Lower leg skin (tissue), 4 donors: ENCODE data around the gene WDR20. TPM values are rescaled to one million over a fixed set of nuclear protein-coding genes. Genes with fewer than 3 reads are reported as not detected.

Experiments
- DNase-seq, 2 donors: peaks; one replicate each; pipeline ENCODE4 v3.0.0-alpha.2; 2019; ENCODE audit warnings: low spot score in 2 of 2
- H3K4me3 ChIP-seq: fragments of 200-600 bp; sonication (generic); 2 replicates; pipeline ENCODE4 v1.5.1; 2017; ENCODE audit warnings: mild to moderate bottlenecking, low read depth; ENCODE audit not compliant: poor library complexity, severe bottlenecking
- CTCF ChIP-seq, 3 donors: fragments of 450-650 bp; IDR thresholded peaks; one replicate each; pipeline ENCODE4 v1.5.1; 2016; ENCODE audit warnings: antibody characterized with exemption in 3 of 3, mild to moderate bottlenecking in 3 of 3, moderate library complexity in 2 of 3
- POLR2A ChIP-seq, 2 donors: fragments of 450-650 bp; IDR thresholded peaks; one replicate each; pipeline ENCODE4 v1.6.1; 2016 to 2017; ENCODE audit warnings: antibody characterized with exemption in 2 of 2, mild to moderate bottlenecking in 1 of 2, moderate library complexity in 1 of 2
- WGBS, 2 donors: methylation state at CpG; one replicate each; pipeline ENCODE4 v1.1.5; 2018; 5-methylcytosine and 5-hydroxymethylcytosine counted together
- intact Hi-C: fragments of 100-400 bp; cut with DNase I; formaldehyde crosslinking; loops from one replicate; pipeline ENCODE4 v1.15.0; 2023; ENCODE audit warnings: low total_unique reads
- total RNA-seq, 4 donors: library from RNA; depleted of rRNA; stranded (reverse); fragments of >200 nt; gene quantifications; one replicate each; pipeline ENCODE4 v1.1.0, GENCODE V29; 2016

WDR20 gene
- total RNA-seq, 4 donors from 2014 or later, result 33.7 to 50.8 (median 41.3) TPM

GRCh38 chr14:102184316-102185035 is 44.8 kb downstream of the WDR20 start:
- WGBS, 2 donors, result 89 to 90% methylated on average over 14 of the region's 14 CpGs
- DNase-seq, result no peak
- intact Hi-C loops, result no loop called here
- TF ChIP-seq POLR2A (IDR thresholded peaks at IDR 0.05) (no peak), CTCF (IDR thresholded peaks at IDR 0.05) (no peak)
- no peak overlapping the region for H3K4me3 ChIP-seq

- DNase-seq, result no peak
- no peak overlapping the region for H3K4me3 ChIP-seq
- intact Hi-C loops, result no loop called here
- WGBS, 2 donors, result 87 to 92% methylated on average over 8 of the region's 8 CpGs
- TF ChIP-seq CTCF (IDR thresholded peaks at IDR 0.05) (no peak), POLR2A (IDR thresholded peaks at IDR 0.05) (no peak)
Observed at GRCh38 chr14:102185360-102185759, 45.7 kb downstream of the WDR20 start.

- peak in 1 of 2 donors; percentile 34 for DNase-seq
- WGBS, 2 donors, result 24 to 31% methylated on average over 3 of the region's 3 CpGs
- H3K4me3 ChIP-seq, result no peak overlapping the region
- intact Hi-C loops, result no loop called here
- TF ChIP-seq CTCF (IDR thresholded peaks at IDR 0.05) (no peak), POLR2A (IDR thresholded peaks at IDR 0.05) (no peak)
Observed at GRCh38 chr14:102187044-102187443, 47.3 kb downstream of the WDR20 start.

- DNase-seq, result no peak
- H3K4me3 ChIP-seq, result no peak overlapping the region
- TF ChIP-seq CTCF (IDR thresholded peaks at IDR 0.05), result no peak
- WGBS, 2 donors, result 26% methylated on average over 4 of the region's 4 CpGs
- intact Hi-C loops, result no loop called here
Observed at GRCh38 chr14:102187568-102188001, 47.9 kb downstream of the WDR20 start.

GRCh38 chr14:102188187-102188586 is 48.5 kb downstream of the WDR20 start:
- intact Hi-C loops, result no loop called here
- 82 to 100% methylated on average over 1 of the region's 1 CpG for WGBS, 2 donors

More at GRCh38 chr14:102188187-102188586, 48.5 kb downstream of the WDR20 start:
- no peak for TF ChIP-seq CTCF (IDR thresholded peaks at IDR 0.05)
- DNase-seq, result no peak
- H3K4me3 ChIP-seq, result no peak overlapping the region
